K562 (cell line): ENCODE results near the gene PAIP2. TPM values are rescaled to one million over a fixed set of nuclear protein-coding genes. Genes with fewer than 3 reads are reported as not detected.

Experiments
- ARID2 ChIP-seq: fragments of 450-650 bp; IDR thresholded peaks from 2 replicates; pipeline ENCODE4 v1.6.1; 2017; ENCODE audit warnings: antibody characterized with exemption, mild to moderate bottlenecking
- BRD4 ChIP-seq: fragments of 200-600 bp; sonication (generic); IDR thresholded peaks from 2 replicates; pipeline ENCODE4 v1.6.1; 2017; ENCODE audit warnings: inconsistent platforms
- CBFA2T3 ChIP-seq: fragments of 450-650 bp; IDR thresholded peaks from 2 replicates; pipeline ENCODE4 v1.6.1; 2017
- CBX8 ChIP-seq: fragments of 200-600 bp; sonication (generic); IDR thresholded peaks from 2 replicates; pipeline ENCODE4 v1.6.1; 2012; ENCODE audit warnings: borderline replicate concordance, mixed run types, low read depth, mild to moderate bottlenecking, moderate library complexity, mixed read lengths, low read length, control low read depth, inconsistent platforms; ENCODE audit not compliant: poor library complexity, severe bottlenecking; ENCODE audit errors: extremely low read depth
- CHCHD3 ChIP-seq: fragments of 250-450 bp; sonication (Bioruptor Pico); IDR thresholded peaks from 2 replicates; pipeline ENCODE4 v2.1.2; 2022; ENCODE audit warnings: mild to moderate bottlenecking
- EGR1 ChIP-seq: fragments of 450-650 bp; conservative IDR thresholded peaks from 2 replicates; pipeline ENCODE4 v1.6.1; 2017; ENCODE audit warnings: mild to moderate bottlenecking
- EWSR1 ChIP-seq: fragments of 450-650 bp; IDR thresholded peaks from 2 replicates; pipeline ENCODE4 v1.6.1; 2018; ENCODE audit warnings: borderline replicate concordance, mild to moderate bottlenecking, low read depth, moderate library complexity; ENCODE audit not compliant: partially characterized antibody
- HES1 ChIP-seq: fragments of 450-650 bp; IDR thresholded peaks from 2 replicates; pipeline ENCODE4 v1.6.1; 2016; ENCODE audit warnings: low read depth, mild to moderate bottlenecking, moderate library complexity
- KLF1 ChIP-seq: fragments of 450-650 bp; IDR thresholded peaks from 2 replicates; pipeline ENCODE4 v1.6.1; 2016; ENCODE audit warnings: missing genetic modification characterization, missing compliant biosample characterization
- MEF2D ChIP-seq: conservative IDR thresholded peaks from 2 replicates; pipeline ENCODE4 v1.6.1; 2016; ENCODE audit warnings: low read depth, missing genetic modification characterization, missing compliant biosample characterization
- POLR2A ChIP-seq: fragments of 450-650 bp; conservative IDR thresholded peaks from 2 replicates; pipeline ENCODE4 v1.6.1; 2016
- RAD21 ChIP-seq, 2 experiments: fragments of 250-450 bp in 1 of 2; fragments of 450-650 bp in 1 of 2; sonication (Bioruptor Pico) in 1 of 2; formaldehyde crosslinking in 1 of 2; IDR thresholded peaks in 1 of 2; conservative IDR thresholded peaks in 1 of 2; 2 replicates each; pipeline versions ENCODE4 v1.4.0 to v1.8.0; 2020 to 2022; ENCODE audit warnings: mild to moderate bottlenecking in 2 of 2, moderate library complexity in 1 of 2
- RBM22 ChIP-seq: fragments of 200-400 bp; formaldehyde crosslinking; IDR thresholded peaks from 2 replicates; pipeline ENCODE4 v1.6.1; 2018; ENCODE audit warnings: low read length, low read depth; ENCODE audit not compliant: poor library complexity, severe bottlenecking
- RERE ChIP-seq: sonication (generic); formaldehyde crosslinking; IDR thresholded peaks from 2 replicates; pipeline ENCODE4 v1.8.0; 2023; ENCODE audit warnings: missing genetic modification reagents, mild to moderate bottlenecking, borderline replicate concordance
- SIN3B ChIP-seq: fragments of 450-650 bp; IDR thresholded peaks from 2 replicates; pipeline ENCODE4 v1.6.1; 2017; ENCODE audit warnings: low read depth, mild to moderate bottlenecking, moderate library complexity
- SMARCE1 ChIP-seq: fragments of 450-650 bp; IDR thresholded peaks from 2 replicates; pipeline ENCODE4 v1.7.1; 2016; ENCODE audit warnings: mild to moderate bottlenecking
- TCF3 ChIP-seq: sonication (generic); formaldehyde crosslinking; IDR thresholded peaks from 2 replicates; pipeline ENCODE4 v1.4.0; 2020; ENCODE audit warnings: mild to moderate bottlenecking, missing genetic modification reagents
- TCF7L2 ChIP-seq: fragments of 150-350 bp; IDR thresholded peaks from 2 replicates; pipeline ENCODE4 v1.6.1; 2016; ENCODE audit warnings: low read depth, mild to moderate bottlenecking, low read length, moderate library complexity
- XRCC5 ChIP-seq: fragments of 200-400 bp; formaldehyde crosslinking; IDR thresholded peaks from 2 replicates; pipeline ENCODE4 v1.6.1; 2017; ENCODE audit warnings: low read depth, mild to moderate bottlenecking, low read length
- ZBTB1 ChIP-seq: sonication (generic); formaldehyde crosslinking; IDR thresholded peaks from 2 replicates; pipeline ENCODE4 v1.8.1; 2023; ENCODE audit warnings: missing genetic modification reagents, low read depth, mild to moderate bottlenecking, borderline replicate concordance
- ZC3H11A ChIP-seq: IDR thresholded peaks from 2 replicates; pipeline ENCODE4 v1.6.1; 2012; ENCODE audit warnings: low read depth, low read length, improper control_type of control experiment
- ZNF143 ChIP-seq: sonication (generic); formaldehyde crosslinking; IDR thresholded peaks from 2 replicates; pipeline ENCODE4 v1.9.0; 2022; ENCODE audit warnings: mild to moderate bottlenecking, missing genetic modification reagents
- ZNF174 ChIP-seq: fragments of 250-450 bp; sonication (Bioruptor Pico); IDR thresholded peaks from 2 replicates; pipeline ENCODE4 v1.4.0; 2020; ENCODE audit warnings: mild to moderate bottlenecking
- ZNF212 ChIP-seq: fragments of 450-650 bp; formaldehyde crosslinking; IDR thresholded peaks from 2 replicates; pipeline ENCODE4 v1.4.0; 2020; ENCODE audit warnings: mild to moderate bottlenecking
- ZNF239 ChIP-seq: fragments of 250-450 bp; sonication (Bioruptor Pico); IDR thresholded peaks from 2 replicates; pipeline ENCODE4 v1.4.0; 2020; ENCODE audit warnings: mild to moderate bottlenecking
- polyA plus RNA-seq, 8 experiments: library from polyadenylated mRNA; depleted of rRNA in 4 of 8; stranded (reverse) in 5 of 8; unstranded in 3 of 8; fragments of >200 nt; fragmentation: Nextera tagmentation in 2 of 8; fragmentation: Illumina TruSeq in 1 of 8; extraction: Ambion mirVana in 2 of 8; extraction: Trizol in 1 of 8; gene quantifications; 2 replicates each; pipeline versions ENCODE4 v1.2.1 to v1.2.3, GENCODE V29; 2011 to 2014; ENCODE audit warnings: inconsistent platforms in 1 of 8, missing spikeins in 1 of 8
- total RNA-seq, 7 experiments: library from RNA; depleted of rRNA in 6 of 7; stranded (reverse); fragments of >200 nt in 6 of 7; fragmentation: Illumina TruSeq in 2 of 7; extraction: Trizol in 2 of 7; gene quantifications; 2 replicates each; pipeline versions ENCODE4 v1.2.1 to v1.2.3, GENCODE V29; 2011 to 2021; ENCODE audit warnings: low replicate concordance in 1 of 7

The PAIP2 gene
- total and polyA plus RNA-seq, 9 of the 15 experiments (the other 6 are each of a cell fraction or from before 2014, with no cell fraction given), result 78.3 to 187 (median 128) TPM

DNA sequence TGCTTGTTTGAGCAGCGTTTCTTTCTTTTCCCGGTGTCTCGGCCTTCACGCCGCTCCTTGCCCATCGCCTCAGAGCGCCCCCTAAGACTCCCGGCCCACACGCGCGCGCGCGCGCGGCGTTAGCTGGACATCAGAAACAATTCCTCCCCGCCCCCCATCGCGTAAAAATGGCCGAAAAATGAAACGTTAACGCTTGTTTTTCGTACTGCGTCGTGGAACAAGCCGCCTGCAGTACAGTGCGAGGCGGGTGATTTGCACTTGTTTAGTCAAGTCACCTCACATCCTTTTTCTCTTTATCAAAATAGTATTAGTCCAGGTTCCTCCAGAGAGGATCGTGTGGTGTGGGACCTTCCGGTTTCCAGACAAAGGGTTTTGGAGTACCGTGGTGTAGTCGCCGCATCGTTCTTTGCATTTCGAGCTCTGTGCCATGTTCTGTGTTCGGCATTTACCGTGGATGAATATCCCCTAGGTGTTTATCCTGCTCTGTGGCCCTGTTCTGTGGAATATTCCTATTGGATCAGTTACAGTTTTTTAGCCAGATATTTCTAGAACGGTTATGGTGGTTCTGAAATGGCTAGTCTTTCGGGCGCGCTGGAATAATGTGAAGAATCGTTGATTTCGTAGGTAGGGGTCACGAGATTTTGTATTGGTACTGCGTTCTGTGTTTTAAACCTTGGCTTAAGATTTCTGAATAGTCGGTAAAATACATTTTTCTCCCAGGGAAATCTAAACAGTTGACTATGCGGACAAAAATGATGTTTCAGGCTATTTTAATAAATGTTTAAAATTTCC lies 47.1 kb upstream of the PAIP2 start (continued):
- TF ChIP-seq XRCC5, result peak; percentile 82
- TF ChIP-seq BRD4, result 0 out of 2 replicates have a peak, but pooled peaks have one; percentile 18
- no peak for TF ChIP-seq ZNF174 (CRISPR knock-in tag)
- no peak for TF ChIP-seq POLR2A
- TF ChIP-seq MEF2D (tag), result no peak
- no peak for TF ChIP-seq ZNF212
- TF ChIP-seq CBFA2T3, result no peak
- TF ChIP-seq RERE (CRISPR knock-in tag), result no peak
- peak; percentile 6 to 27; a peak in 3 of 4 replicates for TF ChIP-seq RAD21 (CRISPR knock-in tag; conservative IDR thresholded peaks at IDR 0.05 in 1 of 2, IDR thresholded peaks at IDR 0.05 in 1 of 2)
- no peak for TF ChIP-seq CHCHD3 (CRISPR knock-in tag)
- no peak for TF ChIP-seq ZC3H11A
- TF ChIP-seq TCF7L2, result no peak
- peak; percentile 1 for TF ChIP-seq RBM22
- TF ChIP-seq ZNF143 (CRISPR knock-in tag), result no peak
- no peak for TF ChIP-seq ZNF239 (CRISPR knock-in tag)
- TF ChIP-seq CBX8, result no peak
- no peak for TF ChIP-seq EGR1
- TF ChIP-seq ZBTB1 (CRISPR knock-in tag), result no peak
- peak; percentile 38; the same call in 1 of the 2 replicates for TF ChIP-seq HES1
- TF ChIP-seq TCF3 (CRISPR knock-in tag), result no peak
- no peak for TF ChIP-seq ARID2
- TF ChIP-seq EWSR1, result no peak
- peak; percentile 41; the same call in 1 of the 2 replicates for TF ChIP-seq SMARCE1
- TF ChIP-seq SIN3B, result 0 out of 2 replicates have a peak, but pooled peaks have one; percentile 16
- no peak for TF ChIP-seq KLF1 (tag)
